IMR-90 (cell line): ENCODE data around the gene EMCN. TPM values are rescaled to one million over a fixed set of nuclear protein-coding genes. Genes with fewer than 3 reads are reported as not detected.

ENCODE experiments used
- ATAC-seq: fragments of 200-7000 bp; cut with Tn5 transposase; 2 replicates; pipeline ENCODE4 v1.9.1; 2020; ENCODE audit warnings: low read depth, mild to moderate bottlenecking, moderate library complexity
- BruUV-seq: library from RNA; stranded (reverse); fragments of 400-500 nt; replicated peaks from 2 replicates; lab custom pipeline; 2021; lab: Mats Ljungman, UMichigan
- CTCF ChIA-PET: fragments of 300-600 bp; formaldehyde crosslinking; extraction: SDS; loops from one replicate; lab custom pipeline; 2021; ENCODE audit warnings: antibody characterized with exemption; lab: Yijun Ruan, JAX
- POLR2A ChIA-PET: fragments of 300-600 bp; sonication (Branson Sonifier 250); formaldehyde crosslinking; loops from one replicate; lab custom pipeline; 2022; ENCODE audit warnings: antibody characterized with exemption; ENCODE audit not compliant: unreplicated experiment; lab: Charles Lee
- DNase-seq: peaks from one replicate; pipeline ENCODE4 v3.0.0; 2013
- H2AFZ ChIP-seq: replicated peaks from 2 replicates; pipeline ENCODE3; 2013; ENCODE audit warnings: low read length, mild to moderate bottlenecking; ENCODE audit not compliant: poor library complexity
- H2AK5ac ChIP-seq: 2 replicates; pipeline ENCODE4 v1.6.1; 2013; ENCODE audit warnings: low read depth, low read length, inconsistent platforms
- H2AK9ac ChIP-seq: replicated peaks from 2 replicates; pipeline ENCODE3; 2013; ENCODE audit warnings: mild to moderate bottlenecking, low read depth, low read length, moderate library complexity; ENCODE audit not compliant: poor library complexity
- H2BK120ac ChIP-seq: 2 replicates; pipeline ENCODE4 v1.6.1; 2013; ENCODE audit warnings: low read depth, low read length, inconsistent platforms
- H2BK15ac ChIP-seq: 3 replicates; pipeline ENCODE4 v1.6.1; 2013; ENCODE audit warnings: low read depth, low read length, inconsistent platforms
- H2BK20ac ChIP-seq: 2 replicates; pipeline ENCODE4 v1.6.1; 2013; ENCODE audit warnings: low read depth, mild to moderate bottlenecking, inconsistent platforms, low read length, moderate library complexity
- H2BK5ac ChIP-seq: 2 replicates; pipeline ENCODE4 v1.6.1; 2013; ENCODE audit warnings: mild to moderate bottlenecking, low read depth, low read length, inconsistent platforms; ENCODE audit not compliant: poor library complexity, severe bottlenecking
- H3K14ac ChIP-seq: replicated peaks from 2 replicates; pipeline ENCODE4 v1.6.1; 2013; ENCODE audit warnings: low read depth, low read length, inconsistent platforms
- H3K18ac ChIP-seq: 2 replicates; pipeline ENCODE4 v1.6.1; 2013; ENCODE audit warnings: low read depth, low read length, control low read depth
- H3K23ac ChIP-seq: 2 replicates; pipeline ENCODE4 v1.6.1; 2013; ENCODE audit warnings: low read depth, low read length, inconsistent platforms
- H3K27ac ChIP-seq: 2 replicates; pipeline ENCODE4 v1.5.1; 2013; ENCODE audit warnings: mild to moderate bottlenecking, control low read depth, low read length; ENCODE audit not compliant: insufficient read depth
- H3K27me3 ChIP-seq: 2 replicates; pipeline ENCODE4 v1.6.1; 2013; ENCODE audit warnings: low read length; ENCODE audit not compliant: control insufficient read depth, insufficient read depth
- H3K36me3 ChIP-seq: 2 replicates; pipeline ENCODE4 v1.6.1; 2013; ENCODE audit warnings: low read length, mixed read lengths; ENCODE audit not compliant: control insufficient read depth, insufficient read depth
- H3K4ac ChIP-seq: 2 replicates; pipeline ENCODE4 v1.6.1; 2013; ENCODE audit warnings: low read depth, low read length, inconsistent platforms
- H3K4me1 ChIP-seq: 2 replicates; pipeline ENCODE4 v1.6.1; 2013; ENCODE audit warnings: low read length, mixed read lengths; ENCODE audit not compliant: control insufficient read depth, insufficient read depth
- H3K4me2 ChIP-seq: 2 replicates; pipeline ENCODE4 v1.6.1; 2013; ENCODE audit warnings: low read depth, mild to moderate bottlenecking, control low read depth, low read length, moderate library complexity
- H3K4me3 ChIP-seq: 2 replicates; pipeline ENCODE4 v1.5.1; 2013; ENCODE audit warnings: low read depth, mild to moderate bottlenecking, control low read depth, low read length, moderate library complexity; ENCODE audit not compliant: insufficient read depth
- H3K56ac ChIP-seq: 2 replicates; pipeline ENCODE4 v1.6.1; 2013; ENCODE audit warnings: low read length, inconsistent platforms; ENCODE audit not compliant: insufficient read depth; ENCODE audit errors: extremely low read depth
- H3K79me1 ChIP-seq, 2 experiments: 2 replicates each; pipeline ENCODE4 v1.6.1; 2013; ENCODE audit warnings: low read length in 2 of 2, inconsistent platforms in 1 of 2, low read depth in 1 of 2
- H3K9ac ChIP-seq: 2 replicates; pipeline ENCODE4 v1.6.1; 2013; ENCODE audit warnings: low read depth, low read length, control low read depth
- H3K9me1 ChIP-seq: 2 replicates; pipeline ENCODE4 v1.6.1; 2013; ENCODE audit warnings: low read length, inconsistent platforms; ENCODE audit not compliant: insufficient read depth
- H3K9me3 ChIP-seq: 2 replicates; pipeline ENCODE4 v1.6.1; 2013; ENCODE audit warnings: low read length; ENCODE audit not compliant: control insufficient read depth, insufficient read depth
- H4K20me1 ChIP-seq: 2 replicates; pipeline ENCODE4 v1.6.1; 2013; ENCODE audit warnings: low read length, inconsistent platforms; ENCODE audit not compliant: insufficient read depth
- H4K5ac ChIP-seq: 2 replicates; pipeline ENCODE4 v1.6.1; 2013; ENCODE audit warnings: mild to moderate bottlenecking, low read depth, low read length, control low read depth
- H4K8ac ChIP-seq, 2 experiments: 2 replicates each; pipeline ENCODE4 v1.6.1; 2013; ENCODE audit warnings: low read depth in 2 of 2, low read length in 2 of 2, control low read depth in 1 of 2, inconsistent platforms in 1 of 2
- H4K91ac ChIP-seq: 2 replicates; pipeline ENCODE4 v1.6.1; 2013; ENCODE audit warnings: low read depth, low read length, inconsistent platforms; ENCODE audit not compliant: insufficient read depth
- CHD1 ChIP-seq: IDR thresholded peaks from 2 replicates; pipeline ENCODE4 v1.6.1; 2012; ENCODE audit warnings: low read depth, low read length, improper control_type of control experiment
- CTCF ChIP-seq: conservative IDR thresholded peaks from 2 replicates; pipeline ENCODE4 v1.5.1; 2012; ENCODE audit warnings: mild to moderate bottlenecking, low read depth, low read length, improper control_type of control experiment
- POLR2A ChIP-seq: IDR thresholded peaks from 2 replicates; pipeline ENCODE4 v1.6.1; 2012; ENCODE audit warnings: mild to moderate bottlenecking, low read depth, low read length
- WGBS, 2 experiments: methylation state at CpG; one replicate each; pipeline versions ENCODE4 v1.1.5 to v1.1.7; 2013; ENCODE audit warnings: missing lambda C conversion rate in 2 of 2; ENCODE audit not compliant: insufficient read length in 1 of 2; ENCODE audit errors: extremely low coverage in 2 of 2; 5-methylcytosine and 5-hydroxymethylcytosine counted together
- dilution Hi-C: fragments of 300-500 bp; cut with HindIII; formaldehyde crosslinking; loops from one replicate; pipeline ENCODE4 v1.14.3; 2018; ENCODE audit warnings: low sequenced_read_pairs; ENCODE audit not compliant: unreplicated experiment
- in situ Hi-C: fragments of 300-500 bp; cut with MboI; formaldehyde crosslinking; loops from 3 replicates; pipeline ENCODE4 v1.14.3; 2019; ENCODE audit warnings: low sequenced_read_pairs, inconsistent platforms, mixed read lengths
- intact Hi-C: fragments of 100-400 bp; cut with micrococcal nuclease; formaldehyde crosslinking; loops from 2 replicates; pipeline ENCODE4 v1.10.0; 2022
- polyA plus RNA-seq, 3 experiments: library from polyadenylated mRNA; depleted of rRNA; stranded (reverse); fragments of >200 nt; gene quantifications; 2 replicates each; pipeline ENCODE4 v1.2.3, GENCODE V29; 2012; ENCODE audit warnings: low replicate concordance in 1 of 3
- total RNA-seq: library from RNA; depleted of rRNA; stranded (reverse); fragments of >200 nt; gene quantifications from 2 replicates; pipeline ENCODE4 v1.2.3, GENCODE V29; 2012

EMCN gene
- total and polyA plus RNA-seq, 2 of the 4 experiments (the other 2 are of a cell fraction) = not detected

- intact Hi-C loops = no loop called here
- BruUV-seq = no TSS peak
- Histone ChIP-seq H3K9ac (no peak overlapping the region), H3K18ac (no peak overlapping the region), H3K4ac (no peak overlapping the region), H4K5ac (no peak overlapping the region), H3K23ac (no peak overlapping the region), H3K14ac (no peak overlapping the region), H2AFZ (no peak overlapping the region), H4K8ac (no peak overlapping the region), H4K91ac (no peak overlapping the region), H2BK5ac (no peak overlapping the region), H3K4me1 (no peaks in the 10 kb centered on the region), H2BK120ac (no peak overlapping the region), H3K27me3 (no peaks in the 10 kb centered on the region), H3K36me3 (no peaks in the 10 kb centered on the region), H4K20me1 (no peaks in the 10 kb centered on the region), H3K56ac (no peak overlapping the region), H3K79me1 (no peaks in the 10 kb centered on the region), H2AK5ac (no peak overlapping the region), H2BK15ac (no peak overlapping the region), H2BK20ac (no peak overlapping the region), H2AK9ac (no peak overlapping the region), H3K4me3 (no peak overlapping the region), H3K9me3 (no peaks in the 10 kb centered on the region), H3K4me2 (no peak overlapping the region), H3K27ac (no peak overlapping the region), H3K9me1 (no peaks in the 10 kb centered on the region)
- ChIA-PET POLR2A (no interaction called here), CTCF (no interaction called here)
- dilution Hi-C loops = no loop called here
- ATAC-seq = no peak
- DNase-seq = no peak
- TF ChIP-seq POLR2A (no peak), CHD1 (no peak), CTCF (no peak)
- no CpG with 5 or more reads among the region's 3 CpGs for WGBS, 2 experiments
- in situ Hi-C loops = no loop called here
Measured at GRCh38 chr4:100508691-100509090, 9.1 kb downstream of the EMCN start.
